HEK293T (cell line): ENCODE measurements around the gene IFNA5.

Source experiments
- CTCF ChIA-PET: fragments of 350-600 bp; formaldehyde crosslinking; extraction: SDS; loops from one replicate; lab custom pipeline; 2021; ENCODE audit warnings: antibody characterized with exemption, inconsistent platforms; lab: Yijun Ruan, JAX
- POLR2A ChIA-PET: fragments of 350-600 bp; formaldehyde crosslinking; extraction: SDS; loops from one replicate; lab custom pipeline; 2020; ENCODE audit warnings: antibody characterized with exemption, inconsistent platforms; lab: Yijun Ruan, JAX
- DNase-seq: peaks from one replicate; pipeline ENCODE4 v3.0.0; 2012; ENCODE audit warnings: mixed read lengths; ENCODE audit errors: extremely low spot score
- ARNT ChIP-seq: fragments of 450-650 bp; IDR thresholded peaks from 2 replicates; pipeline ENCODE4 v1.6.1; 2017; ENCODE audit warnings: mild to moderate bottlenecking
- BHLHE40 ChIP-seq: fragments of 450-650 bp; IDR thresholded peaks from 2 replicates; pipeline ENCODE4 v1.6.1; 2016; ENCODE audit warnings: mild to moderate bottlenecking, moderate library complexity, borderline replicate concordance
- CTBP1 ChIP-seq: fragments of 450-650 bp; IDR thresholded peaks from 2 replicates; pipeline ENCODE4 v1.6.1; 2016; ENCODE audit warnings: borderline replicate concordance
- ELF4 ChIP-seq: fragments of 450-650 bp; IDR thresholded peaks from 2 replicates; pipeline ENCODE4 v1.6.1; 2017; ENCODE audit warnings: antibody characterized with exemption
- FOXA1 ChIP-seq: fragments of 450-650 bp; IDR thresholded peaks from 2 replicates; pipeline ENCODE4 v1.6.1; 2016; ENCODE audit warnings: mild to moderate bottlenecking
- FOXK2 ChIP-seq: fragments of 450-650 bp; IDR thresholded peaks from 2 replicates; pipeline ENCODE4 v1.6.1; 2016; ENCODE audit warnings: mild to moderate bottlenecking
- FOXM1 ChIP-seq: fragments of 450-650 bp; IDR thresholded peaks from 2 replicates; pipeline ENCODE4 v1.6.1; 2017; ENCODE audit warnings: mild to moderate bottlenecking, borderline replicate concordance
- HDGF ChIP-seq: fragments of 450-650 bp; IDR thresholded peaks from 2 replicates; pipeline ENCODE4 v1.6.1; 2017; ENCODE audit warnings: antibody characterized with exemption, borderline replicate concordance
- L3MBTL2 ChIP-seq: fragments of 450-650 bp; conservative IDR thresholded peaks from 2 replicates; pipeline ENCODE4 v1.6.1; 2016; ENCODE audit warnings: mild to moderate bottlenecking
- LEF1 ChIP-seq: fragments of 450-650 bp; IDR thresholded peaks from 2 replicates; pipeline ENCODE4 v1.6.1; 2017; ENCODE audit warnings: mild to moderate bottlenecking, borderline replicate concordance
- NFRKB ChIP-seq: fragments of 450-650 bp; IDR thresholded peaks from 2 replicates; pipeline ENCODE4 v1.6.1; 2016; ENCODE audit warnings: mild to moderate bottlenecking, moderate library complexity
- SP1 ChIP-seq: fragments of 450-650 bp; IDR thresholded peaks from 2 replicates; pipeline ENCODE4 v1.6.1; 2017
- SUZ12 ChIP-seq: fragments of 450-650 bp; IDR thresholded peaks from 2 replicates; pipeline ENCODE4 v1.6.1; 2016; ENCODE audit warnings: mild to moderate bottlenecking
- TARDBP ChIP-seq: fragments of 450-650 bp; IDR thresholded peaks from 2 replicates; pipeline ENCODE4 v1.6.1; 2016
- ZNF384 ChIP-seq: fragments of 450-650 bp; IDR thresholded peaks from 2 replicates; pipeline ENCODE4 v1.6.1; 2016
- TF ChIP-seq, protein P1 (sequence below): fragments of 450-650 bp; IDR thresholded peaks from 2 replicates; pipeline ENCODE4 v1.6.1; 2016

IFNA5 gene

DNA sequence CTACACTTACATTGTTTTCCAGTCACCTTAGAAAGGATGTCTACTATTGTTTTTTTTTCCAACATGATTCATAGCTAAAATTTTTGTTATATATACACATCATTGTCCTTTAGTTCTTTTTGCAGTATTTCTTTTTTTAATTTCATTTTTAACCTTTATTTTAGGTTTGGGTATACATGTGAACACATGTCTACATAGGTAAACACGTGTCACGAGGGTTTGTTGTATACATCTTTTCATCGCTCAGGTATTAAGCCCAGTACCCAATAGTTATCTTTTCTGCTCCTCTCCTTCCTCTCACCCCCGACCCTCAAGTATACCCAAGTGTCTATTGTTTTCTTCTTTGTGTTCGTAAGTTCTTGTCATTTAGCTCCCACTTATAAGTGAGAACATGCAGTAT lies 19.0 kb downstream of the IFNA5 start:
- CTCF ChIA-PET = no interaction called here
- no peak for DNase-seq
- POLR2A ChIA-PET = no interaction called here
- TF ChIP-seq FOXM1 = no peak
- TF ChIP-seq CTBP1 = no peak
- TF ChIP-seq SP1 = no peak
- no peak for TF ChIP-seq NFRKB
- TF ChIP-seq, protein P1, sequence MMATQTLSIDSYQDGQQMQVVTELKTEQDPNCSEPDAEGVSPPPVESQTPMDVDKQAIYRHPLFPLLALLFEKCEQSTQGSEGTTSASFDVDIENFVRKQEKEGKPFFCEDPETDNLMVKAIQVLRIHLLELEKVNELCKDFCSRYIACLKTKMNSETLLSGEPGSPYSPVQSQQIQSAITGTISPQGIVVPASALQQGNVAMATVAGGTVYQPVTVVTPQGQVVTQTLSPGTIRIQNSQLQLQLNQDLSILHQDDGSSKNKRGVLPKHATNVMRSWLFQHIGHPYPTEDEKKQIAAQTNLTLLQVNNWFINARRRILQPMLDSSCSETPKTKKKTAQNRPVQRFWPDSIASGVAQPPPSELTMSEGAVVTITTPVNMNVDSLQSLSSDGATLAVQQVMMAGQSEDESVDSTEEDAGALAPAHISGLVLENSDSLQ = no peak
- TF ChIP-seq ZNF384 = no peak
- no peak for TF ChIP-seq ARNT
- TF ChIP-seq FOXK2 = no peak
- no peak for TF ChIP-seq SUZ12
- TF ChIP-seq BHLHE40 = no peak
- no peak for TF ChIP-seq LEF1
- no peak for TF ChIP-seq L3MBTL2
- TF ChIP-seq ELF4 = no peak
- TF ChIP-seq HDGF = no peak

DNA sequence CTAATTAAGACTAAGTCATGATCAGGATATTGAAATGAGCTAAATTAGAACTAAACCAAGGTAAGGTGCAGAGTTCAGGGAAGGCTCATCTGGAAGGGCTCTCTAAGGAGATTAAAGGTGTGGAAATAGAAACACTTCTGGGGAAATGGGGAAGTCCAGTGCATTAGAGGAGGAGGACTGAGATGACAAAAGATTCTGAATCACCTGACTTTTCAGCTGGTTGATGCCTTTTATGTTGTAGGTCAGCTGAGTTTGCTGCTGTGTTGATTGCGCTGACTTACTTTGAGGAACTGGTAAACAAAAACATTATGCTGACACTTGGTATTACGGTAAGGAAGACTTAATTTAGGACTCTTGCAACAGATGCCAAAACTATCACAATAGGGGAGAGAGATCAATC lies 23.8 kb downstream of the IFNA5 start:
- POLR2A ChIA-PET = no interaction called here
- TF ChIP-seq CTBP1 (no peak), SUZ12 (no peak), ZNF384 (no peak), HDGF (no peak), LEF1 (no peak), L3MBTL2 (no peak), NFRKB (no peak), ELF4 (no peak), ARNT (no peak), TARDBP (no peak), FOXM1 (no peak), SP1 (no peak), FOXA1 (no peak), FOXK2 (no peak), BHLHE40 (no peak)
- TF ChIP-seq, protein P1 = no peak
- DNase-seq = no peak
- CTCF ChIA-PET = no interaction called here

DNA sequence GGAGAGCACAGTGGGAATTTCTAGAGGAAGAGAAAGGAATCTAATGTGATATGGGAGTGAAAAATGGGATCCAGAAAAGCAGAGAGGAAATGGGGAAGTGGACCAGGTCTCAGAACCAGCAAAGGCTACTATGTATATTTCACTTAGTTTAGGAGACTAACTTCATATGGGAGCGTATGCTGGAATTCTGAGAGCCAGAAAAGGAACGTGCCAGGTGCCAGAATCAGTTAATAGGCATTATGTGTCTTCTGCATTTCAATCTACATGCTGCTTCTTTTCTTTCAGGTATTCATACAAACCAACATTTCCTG lies 36.8 kb downstream of the IFNA5 start:
- ChIA-PET POLR2A (no interaction called here), CTCF (no interaction called here)

DNA sequence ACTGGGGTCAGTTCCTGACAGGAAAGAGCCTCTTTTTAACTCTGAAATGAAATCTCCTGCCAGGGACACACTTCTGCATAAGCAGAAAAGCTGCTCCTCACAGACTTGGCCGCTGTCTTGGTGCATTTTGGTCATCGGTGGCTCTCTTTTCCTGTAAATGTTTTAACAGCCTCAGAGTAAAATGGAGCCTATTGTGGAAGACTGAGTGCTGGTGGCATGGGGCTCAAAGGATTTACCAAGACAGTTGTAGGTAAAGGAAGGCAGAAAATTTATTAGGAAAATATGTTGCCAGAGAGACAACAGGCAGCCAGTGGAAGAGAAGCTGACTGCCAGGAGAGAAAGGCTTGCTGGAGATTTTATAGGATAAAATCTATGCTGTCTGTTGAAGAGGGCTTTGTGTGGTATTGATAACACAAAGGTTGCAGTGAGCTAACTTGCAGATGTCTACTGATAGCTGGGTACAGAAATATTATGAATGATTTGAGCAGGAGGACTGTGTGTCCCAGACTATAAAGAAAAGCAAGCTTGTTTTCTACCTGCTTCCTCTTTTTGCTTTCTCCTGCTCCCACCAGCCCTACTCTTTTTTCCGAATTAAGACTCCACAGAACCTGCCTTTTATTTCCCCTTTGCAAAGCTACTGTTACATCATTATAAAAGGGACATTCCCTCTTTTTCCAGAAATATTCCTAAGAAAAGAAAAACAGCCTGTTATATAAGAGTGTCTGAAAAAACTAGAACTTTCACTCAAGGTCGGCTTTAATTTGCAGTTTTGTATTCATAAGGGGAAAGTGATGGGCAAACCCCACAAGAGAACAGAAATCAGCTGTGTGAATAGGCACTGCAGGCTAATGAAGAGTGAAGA lies 37.4 kb downstream of the IFNA5 start:
- CTCF ChIA-PET = no interaction called here
- TF ChIP-seq CTBP1 = no peak
- TF ChIP-seq L3MBTL2 = no peak
- no peak for TF ChIP-seq FOXA1
- TF ChIP-seq SUZ12 = no peak
- no peak for TF ChIP-seq FOXM1
- TF ChIP-seq HDGF = no peak
- TF ChIP-seq, protein P1 = no peak
- no peak for TF ChIP-seq LEF1
- no peak for TF ChIP-seq BHLHE40
- TF ChIP-seq ZNF384 = no peak
- TF ChIP-seq ARNT = no peak
- no peak for TF ChIP-seq NFRKB
- DNase-seq = no peak
- POLR2A ChIA-PET = no interaction called here

More for the DNA sequence above, 36.8 kb downstream of the IFNA5 start:
- no peak for DNase-seq
- TF ChIP-seq SP1 = no peak
- no peak for TF ChIP-seq FOXM1
- no peak for TF ChIP-seq CTBP1
- no peak for TF ChIP-seq BHLHE40
- no peak for TF ChIP-seq FOXK2
- no peak for TF ChIP-seq ARNT
- TF ChIP-seq HDGF = no peak
- TF ChIP-seq L3MBTL2 = no peak
- no peak for TF ChIP-seq NFRKB
- no peak for TF ChIP-seq TARDBP
- no peak for TF ChIP-seq SUZ12
- no peak for TF ChIP-seq LEF1
- TF ChIP-seq, protein P1 = no peak
- TF ChIP-seq ZNF384 = no peak
- TF ChIP-seq FOXA1 = no peak
- TF ChIP-seq ELF4 = no peak

DNA sequence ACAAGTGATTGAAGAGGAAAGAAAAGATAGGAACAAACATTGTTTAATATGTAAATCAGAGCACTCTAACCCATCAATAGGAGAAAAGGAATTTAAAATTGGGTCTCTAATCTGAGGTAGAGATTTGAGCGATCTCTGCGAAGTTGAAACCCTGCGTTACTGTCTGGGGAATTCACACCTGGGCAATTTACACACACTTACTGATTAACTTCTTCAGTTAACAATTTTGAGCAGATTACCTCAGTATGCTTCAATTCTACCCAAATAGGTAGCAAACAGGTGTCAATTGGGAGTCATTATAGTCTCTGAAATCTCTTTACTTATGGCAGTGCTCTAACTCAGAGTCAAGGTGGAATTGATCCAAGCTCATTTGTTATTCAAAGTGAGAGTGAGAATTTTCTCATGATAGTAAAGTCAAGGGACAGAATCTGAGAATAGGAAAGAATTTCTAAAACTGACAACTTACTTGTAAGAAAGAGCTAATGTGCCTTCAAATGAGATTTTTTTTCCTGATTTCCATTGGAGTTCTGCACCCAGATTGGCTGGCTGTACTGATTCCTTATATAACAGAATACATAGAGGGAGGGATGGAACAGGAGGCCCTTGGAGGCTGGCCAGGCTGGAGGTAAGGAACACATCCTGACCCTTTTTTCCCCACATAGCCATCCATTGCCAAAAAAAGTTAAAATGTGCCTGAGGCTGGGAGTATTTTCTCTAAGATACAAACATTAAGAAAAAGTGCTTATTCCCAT lies 38.2 kb downstream of the IFNA5 start:
- ChIA-PET CTCF (no interaction called here), POLR2A (no interaction called here)
- DNase-seq = no peak
- TF ChIP-seq SP1 = no peak
- TF ChIP-seq FOXA1 = no peak
- no peak for TF ChIP-seq HDGF
- no peak for TF ChIP-seq LEF1
- TF ChIP-seq TARDBP = no peak
- TF ChIP-seq ZNF384 = no peak
- no peak for TF ChIP-seq ELF4
- TF ChIP-seq L3MBTL2 = no peak
- TF ChIP-seq CTBP1 = no peak
